ENCODE measurements around the gene TNPO1.

TNPO1 gene

DNA sequence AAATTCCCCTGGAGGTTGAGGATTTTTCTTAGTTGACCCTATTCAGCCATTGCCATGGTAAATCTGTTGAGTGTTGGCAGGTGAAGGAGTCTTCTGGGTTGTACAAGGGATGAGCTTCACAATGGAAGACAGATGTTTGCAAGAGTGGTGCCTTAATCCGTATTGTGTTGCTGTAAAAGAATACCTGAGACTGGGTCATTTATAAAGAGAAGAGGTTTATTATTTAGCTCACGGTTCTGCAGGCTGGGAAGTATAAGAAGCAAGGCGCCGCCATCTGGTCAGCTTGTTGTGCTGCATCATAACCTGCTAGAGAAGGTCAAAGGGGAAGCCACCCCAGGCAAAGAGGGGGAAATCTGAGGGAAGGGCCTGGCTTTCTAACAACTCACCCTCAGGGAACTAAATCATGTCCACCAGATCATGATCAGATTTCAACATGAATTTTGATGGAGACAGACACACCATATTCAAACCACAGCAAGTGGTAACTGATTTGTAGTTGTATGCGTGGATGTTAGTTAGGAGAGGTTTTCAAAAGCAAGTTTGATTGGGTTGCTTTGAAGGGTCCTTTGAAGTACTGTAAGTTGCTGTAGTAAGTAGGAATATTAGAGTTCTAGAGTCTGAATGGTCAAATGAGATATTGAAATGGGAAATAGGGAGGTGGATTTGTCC, 2.5 kb downstream of the TNPO1 start:
- peak in 1 of 2 experiments; percentile 15 for DNase-seq

DNA sequence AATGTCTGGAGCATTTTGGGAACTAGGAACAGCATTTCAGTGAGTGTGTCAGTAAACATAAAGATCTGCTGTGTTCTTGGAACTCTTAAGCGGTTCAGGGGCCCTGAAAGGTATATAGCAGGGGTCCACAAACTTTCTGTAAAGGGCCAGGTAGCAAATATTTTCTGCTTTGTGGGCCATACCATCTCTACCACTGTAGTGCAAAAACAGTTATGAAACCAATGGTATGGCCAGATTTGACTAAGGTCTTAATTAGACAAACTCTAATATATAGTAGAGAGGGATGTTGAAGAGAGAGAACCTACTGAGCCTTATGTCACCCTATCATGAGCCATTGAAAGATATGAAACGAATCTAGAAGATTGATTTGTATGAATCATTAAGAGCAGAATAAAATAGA, 5.3 kb downstream of the TNPO1 start:
- no peak for DNase-seq

DNA sequence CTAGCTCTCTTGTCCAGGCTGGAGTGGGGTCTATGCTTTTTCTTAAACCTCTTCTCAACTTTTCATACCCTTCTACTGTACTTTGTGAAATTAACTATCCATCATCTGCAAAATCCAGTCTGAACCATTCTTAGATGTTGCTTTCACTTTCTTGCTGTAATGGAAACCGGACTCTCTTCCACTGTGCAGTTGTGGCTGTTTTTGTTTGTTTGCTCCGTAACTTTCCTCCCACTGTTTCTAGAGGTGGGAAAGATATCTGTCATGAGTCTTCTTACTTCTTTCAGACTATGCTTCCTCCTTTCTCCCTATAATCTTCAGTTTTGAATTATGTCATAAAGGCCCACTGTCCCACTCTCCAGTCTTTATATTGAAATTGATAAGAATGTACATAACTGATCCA, 6.5 kb downstream of the TNPO1 start:
- DNase-seq, result no peak

DNA sequence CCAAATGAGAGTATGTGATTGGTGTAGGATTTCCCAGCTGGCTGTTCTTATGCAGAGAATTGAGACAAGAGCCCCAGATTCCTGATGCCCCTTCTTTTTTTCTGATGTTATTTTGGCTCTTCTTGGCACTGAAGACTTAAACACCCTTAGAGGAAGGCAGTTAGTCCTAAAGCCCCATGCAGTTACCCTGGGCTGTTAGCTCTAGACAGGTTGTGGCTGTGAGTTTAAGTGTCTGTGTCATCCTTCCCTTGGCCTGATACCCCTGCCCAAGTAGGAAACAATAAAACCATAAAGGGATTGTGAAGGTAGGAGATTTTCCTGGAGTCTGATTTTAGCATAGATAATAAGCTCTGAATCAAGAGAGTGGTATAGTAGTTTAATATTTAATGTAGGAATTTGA, 13.2 kb downstream of the TNPO1 start:
- DNase-seq, result no peak

DNA sequence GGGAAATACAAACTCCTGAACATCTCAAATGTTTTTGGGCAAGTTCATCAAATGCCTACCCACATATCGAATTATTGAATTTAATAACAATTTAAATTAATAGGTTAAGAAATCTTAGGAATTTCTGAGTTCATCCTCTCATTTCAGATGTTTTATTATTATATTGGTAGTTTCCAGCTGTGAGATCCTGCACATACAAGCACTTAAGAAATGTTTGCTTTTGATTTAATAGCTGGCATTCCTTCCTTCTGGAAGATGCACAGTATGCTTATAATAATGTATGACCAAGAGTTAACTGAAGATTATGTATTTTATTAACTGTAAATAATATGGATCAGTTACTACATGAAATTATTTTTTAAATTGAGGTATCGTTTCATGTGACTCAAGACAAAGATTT, 13.9 kb downstream of the TNPO1 start:
- no peak for DNase-seq

DNA sequence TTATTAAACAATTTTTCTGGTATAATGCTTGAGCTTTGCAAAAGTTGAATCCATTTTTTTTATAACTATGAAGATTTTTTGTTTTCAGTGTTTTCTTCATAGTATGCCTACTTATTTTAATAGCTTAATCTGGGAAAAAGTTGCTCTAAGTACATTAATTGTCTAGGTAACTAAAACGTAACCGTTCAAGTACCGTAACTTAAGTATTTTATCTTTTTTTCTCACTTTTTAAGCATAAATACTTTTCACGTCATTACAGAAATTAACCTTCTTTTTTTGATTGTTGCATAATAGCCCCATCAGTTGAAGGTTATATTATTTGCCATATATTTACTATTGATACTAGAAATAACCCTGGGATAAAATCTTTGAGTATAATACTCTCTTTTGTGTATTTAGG, 15.2 kb downstream of the TNPO1 start:
- no peak for DNase-seq

DNA sequence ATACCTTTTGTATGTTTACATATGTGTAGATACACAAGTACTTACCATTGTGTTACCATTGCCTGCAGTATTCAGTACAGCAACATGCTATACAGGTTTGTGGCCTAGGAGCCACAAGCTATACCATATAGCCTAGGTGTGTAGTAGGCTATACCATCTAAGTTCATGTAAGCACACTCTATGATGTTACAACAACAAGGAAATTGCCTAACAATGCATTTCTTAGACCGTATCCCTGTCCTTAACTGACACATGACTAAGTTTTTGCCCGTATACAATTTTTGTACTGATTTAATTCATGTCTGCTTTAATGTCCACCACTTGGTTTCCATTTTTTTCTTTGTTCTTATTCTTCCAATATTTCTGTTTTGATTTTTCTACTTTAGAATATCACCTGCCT, 18.5 kb downstream of the TNPO1 start:
- no peak for DNase-seq

DNA sequence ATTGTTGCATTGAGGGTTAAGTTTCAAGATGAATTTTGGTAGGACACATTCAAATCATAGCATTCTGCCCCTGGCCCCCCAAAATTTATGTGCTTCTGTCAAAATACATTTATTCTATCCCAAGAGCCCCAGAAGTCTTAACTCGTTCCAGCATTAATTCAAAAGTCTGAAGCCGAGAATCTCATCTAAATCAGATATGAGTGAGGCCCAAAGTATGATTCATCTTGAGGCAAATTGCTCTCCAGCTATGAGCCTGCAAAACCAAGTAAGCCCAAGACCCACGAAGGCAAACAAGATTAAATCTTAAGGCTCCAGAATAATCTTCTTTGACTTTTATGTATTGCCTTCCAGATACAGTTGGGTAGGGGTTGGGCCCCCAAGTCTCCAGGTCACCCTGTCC, 19.2 kb downstream of the TNPO1 start:
- no peak for DNase-seq

DNA sequence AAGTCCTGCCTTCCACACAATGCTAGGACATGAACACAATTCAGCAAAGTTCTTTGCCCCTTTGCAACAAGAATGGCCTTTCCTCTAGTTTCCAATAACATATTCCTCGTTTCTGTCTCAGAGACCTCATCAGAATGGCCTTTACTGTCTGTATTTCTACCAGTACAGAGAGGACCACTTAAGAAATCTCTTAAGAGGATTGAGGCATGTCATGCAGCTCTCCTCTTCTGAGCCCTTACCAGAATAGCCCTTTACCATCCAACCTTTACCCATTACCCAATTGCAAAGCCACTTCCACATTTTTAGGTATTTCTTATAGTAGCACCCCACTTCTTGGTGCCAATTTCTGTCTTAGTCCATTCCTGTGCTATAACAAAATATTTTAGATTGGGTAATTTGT, 20.3 kb downstream of the TNPO1 start:
- no peak for DNase-seq

DNA sequence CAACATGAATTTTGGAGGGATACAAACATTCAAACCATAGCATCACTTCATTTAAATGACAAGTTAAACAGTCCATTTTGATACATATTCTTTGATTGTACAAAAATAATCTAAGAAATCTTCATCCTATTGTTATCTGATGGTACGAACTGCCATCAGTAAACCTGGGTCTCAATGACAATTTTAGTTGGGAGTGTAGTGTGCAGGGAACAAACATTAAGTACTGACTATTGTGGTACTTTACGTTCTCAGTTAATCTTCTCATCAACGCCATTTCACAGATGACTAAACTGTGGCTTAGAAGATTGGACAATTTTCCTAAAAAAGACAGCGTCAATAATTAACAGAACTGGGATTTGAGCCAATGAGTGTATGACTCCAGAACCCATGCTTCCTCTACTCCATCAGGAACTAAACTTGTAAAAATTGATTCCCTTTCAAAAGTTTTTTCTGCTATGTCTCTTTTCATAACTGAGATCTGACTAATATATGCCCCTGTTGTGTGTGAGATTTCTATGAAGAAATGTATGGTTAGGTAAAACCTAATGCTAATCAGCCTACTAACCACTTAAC, 21.1 kb downstream of the TNPO1 start:
- no peak for DNase-seq

DNA sequence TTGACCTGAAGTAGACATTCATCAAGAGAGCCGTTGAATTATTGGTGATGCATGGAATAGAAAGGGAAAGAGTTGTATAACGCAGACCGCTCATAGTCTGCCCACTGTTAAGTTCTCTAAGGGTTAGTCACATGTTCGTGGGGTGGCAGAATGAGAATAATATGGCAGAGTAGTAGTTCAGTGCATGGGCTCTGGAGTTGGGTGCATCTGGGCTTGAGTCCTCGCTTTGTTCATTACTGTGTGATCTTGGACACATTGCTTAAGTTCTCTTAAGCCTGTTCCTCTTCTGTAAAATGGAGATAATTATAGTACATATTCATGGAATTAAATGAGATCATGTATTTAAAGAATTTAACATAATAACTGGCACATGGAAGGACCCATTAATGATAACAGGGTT, 23.6 kb downstream of the TNPO1 start:
- DNase-seq, result no peak

DNA sequence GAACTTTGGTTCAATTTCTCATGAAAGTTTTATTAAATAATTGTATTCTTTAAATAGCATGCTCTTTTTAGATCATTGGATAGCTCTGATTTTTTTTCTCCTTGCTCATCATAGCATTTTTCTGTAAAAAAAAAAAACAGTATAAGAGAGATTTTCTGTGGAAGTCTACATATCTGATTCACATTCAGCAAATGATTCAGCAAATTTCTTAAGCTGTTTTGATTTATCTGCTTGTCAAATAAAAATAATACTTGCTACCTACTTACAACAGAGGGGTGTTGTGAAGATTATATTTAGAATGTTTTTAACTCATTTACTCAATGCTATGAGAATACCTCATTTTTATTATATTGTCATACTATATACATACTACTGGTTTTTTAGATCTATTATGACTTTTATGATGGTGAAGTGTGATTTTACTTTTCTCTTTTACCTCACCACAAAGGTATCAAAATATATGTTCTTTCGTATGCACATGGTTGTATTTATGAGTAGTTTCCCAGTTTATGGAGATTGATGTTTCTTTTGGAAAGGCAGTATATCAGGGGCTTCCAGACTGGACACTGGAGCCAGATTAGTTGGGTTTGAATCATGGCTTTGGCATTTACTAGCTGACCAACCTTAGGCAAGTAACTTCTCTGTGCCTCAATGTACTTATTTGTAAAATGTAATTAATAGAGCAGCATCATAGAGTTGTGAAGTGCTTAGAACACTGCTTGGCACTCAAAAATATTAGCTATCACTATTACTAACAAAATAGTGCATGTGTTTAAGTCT, 25.5 kb downstream of the TNPO1 start:
- DNase-seq, result no peak

DNA sequence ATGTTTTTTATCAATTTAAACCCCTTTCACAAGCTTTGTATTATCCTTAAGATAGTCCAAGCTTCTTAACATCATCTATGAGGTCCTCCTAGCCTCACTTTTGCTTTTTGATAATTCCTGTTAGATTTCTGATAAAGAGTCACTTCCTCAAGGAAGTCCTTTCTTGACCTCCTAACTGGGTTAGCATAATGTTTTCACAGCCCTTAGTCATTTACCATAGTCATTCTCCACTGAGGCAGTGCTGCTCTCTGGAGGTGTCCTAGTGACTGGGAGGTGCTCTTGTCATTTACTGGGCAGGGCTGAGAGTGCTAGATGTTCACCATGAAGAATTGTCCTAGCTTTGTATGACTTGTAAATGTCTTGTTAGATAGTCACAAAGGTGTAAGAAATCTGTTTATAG, 26.4 kb downstream of the TNPO1 start:
- DNase-seq, result no peak

DNA sequence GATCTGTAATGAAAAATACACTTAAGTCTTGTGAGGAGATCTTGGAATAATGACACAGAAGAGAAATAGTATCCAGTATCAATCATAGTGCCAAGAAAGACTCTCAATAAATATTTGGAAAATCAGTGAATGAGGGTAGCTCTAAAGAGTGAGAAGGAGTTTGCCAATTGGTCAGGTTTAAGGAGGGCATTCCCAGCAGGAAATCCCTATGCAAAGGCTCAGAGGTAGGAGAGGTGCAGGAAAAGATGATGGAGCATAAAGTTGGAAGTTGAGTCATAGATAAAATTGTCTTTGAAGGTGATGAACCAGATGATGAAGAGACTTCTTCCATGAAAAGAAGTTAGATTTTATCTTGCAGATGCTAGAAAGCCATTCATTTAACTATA, 27.8 kb downstream of the TNPO1 start:
- DNase-seq, result no peak

DNA sequence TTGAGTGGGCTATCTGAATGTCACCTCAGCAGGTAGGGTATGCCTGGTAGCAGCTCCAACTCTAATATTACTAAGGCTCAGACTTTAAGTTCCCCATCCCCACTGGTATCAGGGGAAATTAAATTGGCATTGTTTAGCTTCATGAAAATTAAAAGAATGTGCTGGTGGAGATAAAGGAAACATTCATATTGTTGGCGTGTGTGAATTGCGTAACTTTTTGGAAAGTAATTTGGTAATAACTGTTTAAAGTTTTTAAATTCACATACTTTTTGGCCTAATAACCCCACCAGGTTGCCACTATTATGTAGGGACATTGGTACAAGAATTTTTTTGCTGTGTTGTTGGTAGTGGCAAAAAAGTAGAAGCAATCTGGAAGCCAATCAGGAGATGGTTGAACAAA, 29.4 kb downstream of the TNPO1 start:
- no peak for DNase-seq

DNA sequence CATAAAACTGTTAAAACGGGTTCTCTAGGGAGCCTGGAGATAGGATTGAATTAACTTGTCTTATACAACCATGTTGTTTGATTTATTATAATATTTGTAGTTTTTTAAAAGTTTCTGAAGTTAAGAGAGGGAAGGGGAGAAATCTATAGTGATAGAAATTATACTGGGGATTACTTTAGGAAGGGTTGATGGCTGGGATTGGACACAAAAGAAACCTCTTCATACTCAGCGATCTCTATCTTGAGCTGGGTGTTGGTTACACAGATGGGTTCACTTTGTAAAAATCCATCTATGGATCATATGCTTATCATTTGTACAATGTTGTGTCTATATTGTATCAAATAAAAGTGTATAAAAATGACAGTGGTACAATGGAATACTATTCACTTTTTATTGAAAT, 30.0 kb downstream of the TNPO1 start:
- no peak for DNase-seq

DNA sequence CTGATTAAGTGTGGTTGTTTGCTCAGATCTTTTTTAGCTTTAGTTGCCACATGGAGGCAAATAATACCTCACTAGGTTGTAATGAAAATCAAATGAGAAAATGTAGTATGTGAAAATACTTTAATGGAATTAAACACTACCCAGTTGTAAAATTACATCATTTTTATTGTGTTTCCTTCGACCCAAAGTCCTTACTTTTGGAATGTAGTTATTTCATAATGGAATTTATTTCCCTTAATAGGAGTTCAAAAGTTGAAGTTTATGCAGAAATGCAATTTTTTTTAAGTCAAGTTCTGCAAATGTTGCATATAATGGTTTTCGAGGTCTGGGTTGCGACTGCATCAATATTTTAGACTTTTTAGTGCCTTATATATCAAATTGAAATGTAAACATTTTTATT, 31.0 kb downstream of the TNPO1 start:
- no peak for DNase-seq

DNA sequence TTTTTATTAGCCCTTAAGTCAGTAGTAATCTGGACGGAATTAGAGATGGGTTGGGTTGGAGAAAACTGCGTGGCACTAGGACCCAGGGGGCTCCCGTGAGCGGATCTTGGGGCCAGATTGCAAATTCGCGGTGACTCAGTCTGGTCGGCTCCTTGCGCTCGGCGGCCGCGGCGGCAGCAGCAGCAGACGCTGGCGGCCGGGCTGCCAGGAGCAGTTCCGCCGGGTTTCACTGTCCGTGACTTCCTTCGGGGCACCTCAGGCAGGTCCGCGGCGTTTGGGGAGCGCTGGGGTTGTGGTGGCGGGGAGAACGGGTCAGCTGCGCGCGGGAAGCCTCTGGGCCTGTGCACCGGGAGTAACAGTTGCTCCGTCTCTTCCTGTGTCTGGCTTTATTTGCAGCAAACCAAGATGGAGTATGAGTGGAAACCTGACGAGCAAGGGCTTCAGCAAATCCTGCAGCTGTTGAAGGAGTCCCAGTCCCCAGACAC, 31.6 kb downstream of the TNPO1 start:
- peak; percentile 39 to 64 for DNase-seq

DNA sequence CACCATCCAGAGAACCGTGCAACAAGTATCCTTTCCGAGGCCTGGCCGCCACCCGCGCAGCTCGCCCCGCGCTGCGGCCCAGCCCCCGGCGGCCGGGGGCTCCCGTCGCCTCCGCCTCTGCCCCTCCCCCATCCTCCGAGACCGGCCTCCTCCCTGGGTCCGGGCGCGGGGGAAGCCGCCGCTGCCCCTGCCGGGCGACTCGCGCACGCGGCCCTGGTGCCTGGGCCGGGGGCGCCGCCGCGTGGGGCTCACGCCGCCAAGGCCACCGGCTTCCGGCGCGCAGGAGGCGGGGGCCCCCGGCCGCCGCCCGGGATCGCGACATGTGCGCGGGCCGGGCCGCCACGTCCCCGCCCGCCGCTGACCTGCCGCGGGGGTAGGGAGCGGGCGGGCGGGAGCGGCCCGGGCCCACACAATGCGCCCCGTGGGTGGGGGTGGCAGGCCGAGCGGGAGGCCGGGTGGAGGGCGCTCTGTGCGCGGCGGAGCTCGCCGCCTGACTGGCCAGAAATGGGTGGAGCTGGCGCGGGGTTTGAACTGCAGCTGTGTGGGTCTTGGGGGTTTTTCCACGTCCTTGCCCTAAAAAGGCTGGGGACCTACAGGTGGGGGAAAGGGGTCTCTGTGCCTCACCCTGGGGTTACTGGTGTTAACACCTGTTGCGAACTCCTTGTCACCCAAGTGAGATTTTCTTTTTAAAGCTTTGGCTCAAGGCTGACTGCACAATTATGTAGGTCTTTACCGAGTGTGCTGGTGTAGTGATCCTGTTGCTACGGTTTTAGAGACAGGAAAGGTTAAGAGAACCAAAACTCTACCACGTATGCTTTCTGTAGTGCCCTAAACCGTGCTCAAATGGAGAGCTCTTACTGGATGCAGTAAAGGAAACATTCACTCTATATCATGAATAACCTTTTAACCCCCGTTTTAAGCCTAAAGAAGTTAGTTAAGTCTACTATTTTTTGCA, 32.3 kb downstream of the TNPO1 start:
- peak; percentile 7 to 11 for DNase-seq

DNA sequence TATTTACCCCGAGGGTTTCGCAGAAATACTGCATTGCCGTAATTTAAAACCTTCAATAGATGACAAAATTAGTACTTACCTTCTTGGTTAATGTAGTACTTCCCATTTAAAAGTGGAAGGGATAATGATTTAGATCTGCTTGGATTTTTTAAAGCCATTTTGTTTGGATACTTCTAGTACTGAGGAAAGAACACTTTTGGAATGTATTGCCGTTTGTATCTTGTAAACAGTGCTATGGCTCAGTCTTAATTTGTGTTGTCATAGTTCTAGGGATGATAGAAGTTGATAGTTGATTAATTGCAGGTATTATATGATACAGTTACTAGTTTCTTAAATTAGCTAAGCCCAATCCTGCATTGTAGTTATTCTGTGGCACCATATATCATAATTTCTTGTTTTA, 33.1 kb downstream of the TNPO1 start:
- DNase-seq, result no peak

DNA sequence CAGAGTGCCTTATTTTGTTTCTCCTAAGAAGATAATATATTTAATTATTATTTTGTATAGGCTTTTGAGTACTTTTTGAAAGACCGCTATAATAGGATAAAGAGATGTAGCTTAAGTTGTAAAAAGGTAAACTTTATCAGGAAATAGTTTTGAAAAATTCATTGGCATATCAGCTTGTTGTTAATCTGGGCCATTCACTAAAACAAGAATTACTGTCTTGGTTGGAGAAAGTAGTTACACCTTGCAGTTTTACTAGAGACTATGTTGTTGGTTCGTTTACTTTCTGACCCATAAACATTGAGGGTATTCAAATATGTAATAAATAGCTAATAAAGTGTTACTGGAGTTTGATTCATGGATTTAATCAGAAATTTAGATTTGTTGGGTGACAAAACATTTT, 33.7 kb downstream of the TNPO1 start:
- no peak for DNase-seq

DNA sequence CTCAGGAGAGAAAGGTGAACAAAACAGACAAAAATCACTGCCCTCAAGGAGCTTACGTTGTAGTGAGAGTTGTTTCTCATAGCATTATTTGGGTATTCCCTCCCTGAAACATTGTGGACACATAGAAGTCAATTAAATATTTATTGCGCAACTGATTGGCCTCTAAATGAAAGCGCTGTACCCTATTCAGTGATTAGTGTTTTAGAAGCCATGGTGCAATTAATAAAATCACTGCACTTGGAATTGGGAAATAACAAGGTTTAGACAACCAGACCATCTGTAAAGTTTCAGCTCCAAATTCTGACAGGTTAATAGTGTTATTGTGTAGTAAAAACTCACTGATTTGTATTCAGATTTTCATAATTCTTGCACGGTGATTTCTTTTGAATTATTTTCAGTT, 35.9 kb downstream of the TNPO1 start:
- DNase-seq, result no peak

DNA sequence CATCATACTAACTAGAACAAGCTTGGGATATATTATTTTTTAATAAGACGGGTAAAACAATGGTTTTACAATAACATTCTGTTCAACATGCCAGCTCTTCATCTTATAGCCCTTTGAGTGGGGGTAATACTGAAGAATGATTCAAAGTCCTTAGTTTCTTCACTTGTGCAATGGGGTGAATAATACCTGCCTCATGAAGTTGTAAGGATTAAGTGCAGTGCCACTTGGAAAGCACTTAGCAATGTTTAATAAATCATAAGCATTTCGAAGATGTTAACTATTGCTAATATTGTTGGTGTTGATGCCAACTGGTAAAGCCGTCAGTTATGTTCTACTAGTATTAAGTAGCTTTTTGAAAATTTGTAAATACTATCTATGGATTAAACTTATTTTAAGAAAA, 38.0 kb downstream of the TNPO1 start:
- DNase-seq, result no peak
